Jurkat, Clone E6-1 (cell line): ENCODE results near the gene PLBD2.

ENCODE experiments used
- DNase-seq: peaks from one replicate; pipeline ENCODE4 v3.0.0-alpha.2; 2011; ENCODE audit warnings: low read depth, low spot score
- H3K4me3 ChIP-seq: 2 replicates; pipeline ENCODE4 v1.5.1; 2011; ENCODE audit warnings: mild to moderate bottlenecking, low read length, control low read depth, moderate library complexity

The PLBD2 gene

DNA sequence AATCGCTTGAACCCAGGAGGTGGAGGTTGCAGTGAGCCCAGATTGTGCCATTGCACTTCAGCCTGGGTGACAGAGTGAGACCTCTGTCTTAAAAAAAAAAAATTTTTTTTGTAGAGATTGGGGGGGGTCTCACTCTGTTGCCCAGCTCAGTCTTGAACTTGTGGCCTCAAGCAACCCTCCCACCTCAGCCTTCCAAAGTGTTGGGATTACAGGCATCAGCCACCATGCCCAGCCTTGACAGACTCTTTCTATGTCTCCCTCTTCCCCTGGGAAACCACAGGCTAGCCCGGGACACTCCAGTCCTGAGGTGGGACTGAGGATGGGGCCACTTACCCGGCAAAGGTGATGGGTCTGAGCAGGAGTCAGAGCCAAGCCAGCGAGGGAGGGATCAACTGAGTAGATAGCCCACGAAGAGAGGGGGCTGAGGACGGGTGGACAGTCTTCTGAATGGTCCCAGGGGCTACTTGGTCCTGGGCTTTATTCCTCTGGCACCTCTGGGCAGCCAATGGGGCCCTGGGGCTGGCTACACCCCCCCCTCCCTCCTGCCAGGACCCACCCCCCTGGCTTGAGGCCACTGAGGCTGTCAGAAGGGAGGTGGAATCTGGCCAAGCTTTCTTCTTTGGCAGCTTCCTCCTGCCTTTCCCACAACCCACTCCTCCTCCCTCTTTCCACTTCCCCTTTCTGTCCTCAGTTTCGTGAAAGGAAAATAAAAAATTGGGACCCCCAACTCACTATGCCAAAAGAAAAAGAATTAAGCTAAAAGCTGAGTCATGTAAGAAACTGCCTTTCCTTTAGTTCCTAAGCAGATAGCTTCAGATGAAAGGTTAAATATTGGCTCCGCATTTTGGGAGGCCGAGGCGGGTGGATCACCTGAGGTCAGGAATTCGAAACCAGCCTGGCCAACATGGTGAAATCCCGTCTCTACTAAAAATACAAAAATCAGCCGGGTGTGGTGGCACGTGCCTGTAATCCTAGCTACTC lies 45.3 kb downstream of the PLBD2 start, which contains the start of gene SDS:
TSS of gene SDS (minus strand) at position 453 of the 981 bp plus-strand sequence. CDS start 4,179 bp downstream, outside the sequence.
- DNase-seq: no peak
- H3K4me3 ChIP-seq: no peak within 1 kb of the TSS

DNA sequence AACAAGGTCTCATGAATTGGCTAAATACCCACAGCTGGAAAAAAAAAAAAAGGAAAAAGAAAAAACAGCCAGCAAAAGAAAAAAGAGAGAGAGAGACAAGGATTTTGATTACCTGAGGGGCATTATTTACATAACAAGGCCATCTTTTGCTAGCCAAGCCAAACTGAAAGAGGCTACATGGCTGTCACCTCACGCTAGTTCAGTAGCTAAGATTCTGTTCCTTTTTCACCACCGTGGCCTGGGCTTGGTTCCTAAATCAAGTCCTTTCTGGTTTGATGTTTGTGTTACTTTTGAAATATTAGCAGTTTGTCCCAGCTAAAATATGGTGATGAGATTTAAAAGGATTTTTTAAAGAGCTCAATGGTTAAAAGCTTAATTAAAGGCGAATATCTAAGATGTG lies 47.3 kb downstream of the PLBD2 start:
- DNase-seq: no peak
- H3K4me3 ChIP-seq: no peak overlapping the region

GRCh38 chr12:113407931-113408600 lies 49.7 kb downstream of the PLBD2 start:
- DNase-seq: no peak
- H3K4me3 ChIP-seq: no peak overlapping the region

DNA sequence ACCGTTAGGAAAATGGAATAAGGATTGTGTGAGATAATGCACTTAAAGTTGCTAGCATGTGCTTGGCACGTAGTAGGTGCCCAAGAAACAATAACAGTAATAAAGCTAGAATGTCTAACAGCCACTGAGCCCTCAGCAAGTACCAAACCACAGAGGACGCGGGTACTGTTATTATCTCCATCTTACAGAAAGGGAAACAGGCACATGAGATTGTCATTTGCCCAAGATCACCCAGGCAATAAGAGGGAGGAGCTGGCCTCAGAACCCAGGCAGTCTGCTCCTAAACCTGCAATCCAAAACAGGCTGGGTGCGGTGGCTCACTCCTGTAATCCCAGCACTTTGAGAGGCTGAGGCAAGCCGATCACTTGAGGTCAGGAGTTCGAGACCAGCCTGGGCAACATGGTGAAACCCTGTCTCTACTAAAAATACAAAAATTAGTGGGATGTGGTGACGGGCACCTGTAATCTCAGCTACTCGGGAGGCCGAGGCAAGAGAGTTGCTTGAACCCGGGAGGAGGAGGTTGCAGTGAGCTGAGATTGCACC lies 50.4 kb downstream of the PLBD2 start:
- DNase-seq: no peak

GRCh38 chr12:113409462-113410124 lies 51.2 kb downstream of the PLBD2 start:
- no peak overlapping the region for H3K4me3 ChIP-seq
- no peak for DNase-seq

More for the DNA sequence above, 50.4 kb downstream of the PLBD2 start:
- no peak overlapping the region for H3K4me3 ChIP-seq

DNA sequence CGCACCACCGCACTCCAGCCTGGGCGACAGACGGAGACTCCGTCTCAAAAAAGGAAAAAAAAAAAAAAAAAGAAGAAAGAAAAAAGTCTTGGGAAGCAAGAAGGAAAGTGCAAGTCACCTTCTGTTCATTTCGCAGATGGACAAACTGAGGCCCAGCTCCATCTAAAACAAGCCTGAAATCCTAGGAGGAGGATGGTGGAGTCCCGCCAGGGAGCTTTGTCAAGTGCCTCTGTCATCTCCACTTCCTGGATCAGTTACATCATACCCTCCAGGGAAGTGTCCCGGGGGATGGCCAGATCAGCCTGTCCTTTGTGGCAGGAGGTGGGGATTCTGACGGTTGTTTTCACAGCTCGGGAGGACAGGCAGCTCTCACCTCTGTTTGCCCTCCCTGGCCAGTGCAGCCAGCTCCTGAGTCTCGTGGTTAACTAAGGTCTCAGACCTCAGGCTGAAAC lies 55.1 kb downstream of the PLBD2 start:
- no peak for DNase-seq
- H3K4me3 ChIP-seq: no peak overlapping the region

GRCh38 chr12:113414519-113415038 lies 56.2 kb downstream of the PLBD2 start:
- no peak for DNase-seq
- no peak overlapping the region for H3K4me3 ChIP-seq

- H3K4me3 ChIP-seq: no peak overlapping the region
- no peak for DNase-seq
These were observed 57.8 kb downstream of the PLBD2 start for GRCh38 chr12:113416091-113416754.

- no peak overlapping the region for H3K4me3 ChIP-seq
- no peak for DNase-seq
These were observed 60.0 kb downstream of the PLBD2 start for GRCh38 chr12:113418213-113418879.

- no peak overlapping the region for H3K4me3 ChIP-seq
- DNase-seq: no peak
These were observed 62.7 kb downstream of the PLBD2 start for GRCh38 chr12:113420996-113421595.

GRCh38 chr12:113422030-113422885 lies 63.9 kb downstream of the PLBD2 start, which contains the start of gene SDSL:
Gene SDSL, plus strand, starts transcription at chr12:113422380. Its CDS starts 5,603 bp downstream, at chr12:113427983.
- no peak within 1 kb of the TSS for H3K4me3 ChIP-seq
- no peak for DNase-seq

DNA sequence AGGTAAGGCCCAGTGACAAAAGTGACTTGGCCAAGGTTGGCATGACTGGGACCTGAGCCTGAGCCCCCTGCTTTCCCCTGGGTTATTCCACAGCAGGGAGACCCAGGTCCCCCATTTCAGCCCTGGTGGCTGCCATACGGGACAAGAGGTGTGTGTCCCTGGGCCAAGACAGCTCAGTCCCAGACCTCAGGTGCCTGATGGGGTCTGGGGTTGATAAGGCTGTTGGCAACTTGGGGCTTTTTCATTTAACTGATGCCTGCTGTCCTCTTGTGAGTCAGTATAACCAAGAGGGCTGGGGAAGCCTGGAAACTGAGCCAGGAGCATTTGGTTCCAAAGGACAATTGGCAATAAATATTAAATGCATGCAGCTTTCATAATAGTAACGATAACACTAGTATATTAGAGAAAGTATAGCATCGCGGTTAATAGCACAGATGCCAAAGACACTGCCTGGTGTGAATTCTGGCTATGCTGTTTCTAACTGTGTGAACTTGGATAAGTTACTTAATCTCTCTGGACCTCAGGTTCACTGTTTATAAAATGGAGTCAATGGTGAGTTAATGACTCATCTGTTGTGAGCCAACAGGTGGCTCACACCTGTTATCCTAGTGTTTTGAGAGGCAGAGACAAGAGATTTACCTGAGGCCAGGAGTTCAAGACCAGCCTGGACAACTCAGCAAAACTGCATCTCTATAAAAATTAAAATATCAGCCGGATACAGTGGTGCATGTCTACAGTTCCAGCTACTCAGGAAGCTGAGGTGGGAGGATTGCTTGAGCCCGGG lies 64.7 kb downstream of the PLBD2 start:
- no peak overlapping the region for H3K4me3 ChIP-seq
- no peak for DNase-seq

GRCh38 chr12:113424456-113424855 lies 66.1 kb downstream of the PLBD2 start:
- H3K4me3 ChIP-seq: no peak overlapping the region
- DNase-seq: no peak

GRCh38 chr12:113424915-113425823 lies 66.8 kb downstream of the PLBD2 start:
- H3K4me3 ChIP-seq: no peak overlapping the region
- peak; percentile 18 for DNase-seq

- no peak overlapping the region for H3K4me3 ChIP-seq
- DNase-seq: peak; percentile 17
These were observed 67.6 kb downstream of the PLBD2 start for GRCh38 chr12:113425960-113426453.
